Chondrocyte (in vitro differentiated cells): ENCODE data around the gene PAK1. TPM values are rescaled to one million over a fixed set of nuclear protein-coding genes. Genes with fewer than 3 reads are reported as not detected.
A peak's percentile ranks its signal among the peaks of the same experiment; 100 is the strongest.

ENCODE experiments used
- DNase-seq: peaks from one replicate; pipeline ENCODE4 v3.0.0; 2021; ENCODE audit warnings: mixed read lengths, low spot score
- H3K27ac Mint-ChIP-seq: one replicate; pipeline ENCODE4 v1.8.0; 2021; ENCODE audit warnings: mild to moderate bottlenecking, moderate library complexity, mixed read lengths; ENCODE audit not compliant: unreplicated experiment
- H3K27me3 Mint-ChIP-seq: 2 replicates; pipeline ENCODE4 v1.8.0; 2021; ENCODE audit warnings: low read depth, mixed read lengths
- H3K36me3 Mint-ChIP-seq: 2 replicates; pipeline ENCODE4 v1.8.0; 2021; ENCODE audit warnings: low read depth, mixed read lengths
- H3K4me1 Mint-ChIP-seq: 2 replicates; pipeline ENCODE4 v1.8.0; 2021; ENCODE audit warnings: low read depth, mild to moderate bottlenecking, mixed read lengths
- H3K4me3 Mint-ChIP-seq: one replicate; pipeline ENCODE4 v1.8.0; 2021; ENCODE audit warnings: mild to moderate bottlenecking, moderate library complexity, mixed read lengths; ENCODE audit not compliant: unreplicated experiment
- H3K9me3 Mint-ChIP-seq: 2 replicates; pipeline ENCODE4 v1.8.0; 2021; ENCODE audit warnings: low read depth, mixed read lengths
- total RNA-seq: library from RNA; stranded (reverse); gene quantifications from 3 replicates; pipeline ENCODE4 v1.2.1, GENCODE V29; 2021
- TF ChIP-seq, protein P1 (sequence below): fragments of 200-600 bp; sonication (generic); IDR thresholded peaks from 2 replicates; pipeline ENCODE4 v1.5.0; 2021; ENCODE audit warnings: antibody characterized with exemption, mild to moderate bottlenecking, moderate library complexity

The PAK1 gene
- total RNA-seq, 1 donor from 2014 or later, result 28.2 TPM

DNA sequence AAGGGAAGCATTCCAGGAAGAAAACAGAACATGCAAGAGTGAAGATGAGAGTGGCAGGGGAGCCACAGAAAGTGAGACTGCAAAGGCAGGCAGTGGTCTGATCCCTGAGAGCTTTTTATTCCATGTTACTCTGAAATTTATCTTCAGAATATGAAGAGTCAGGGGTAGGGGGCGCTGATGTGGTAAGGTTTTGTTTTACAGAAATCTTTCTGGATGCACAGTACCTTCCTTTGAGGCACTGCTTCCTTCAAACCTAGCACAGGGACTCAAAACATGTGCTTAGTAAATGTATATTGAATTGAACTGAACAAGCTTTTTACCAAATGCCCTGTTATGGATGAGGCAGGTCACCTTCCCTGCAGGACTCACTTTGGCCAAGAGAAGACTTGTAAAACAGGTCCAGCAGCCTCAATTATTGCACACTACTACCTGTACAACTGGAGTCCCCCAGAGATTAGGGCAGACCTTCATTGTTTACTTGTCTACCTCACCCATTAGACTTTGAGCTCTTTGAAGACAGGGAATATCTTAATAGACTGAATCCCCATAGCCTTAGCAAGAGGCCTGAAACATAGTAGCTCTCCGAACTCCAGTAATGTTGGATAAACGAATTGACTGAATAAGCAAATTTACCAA lies 2.2 kb downstream of the PAK1 start:
- H3K27me3 Mint-ChIP-seq, result peaks cover 3% of the 10 kb centered on the region
- DNase-seq, result no peak
- peaks cover 9% of the 10 kb centered on the region for H3K4me1 Mint-ChIP-seq
- no peak overlapping the region for H3K27ac Mint-ChIP-seq
- H3K4me3 Mint-ChIP-seq, result no peak overlapping the region
- no peaks in the 10 kb centered on the region for H3K9me3 Mint-ChIP-seq
- no peaks in the 10 kb centered on the region for H3K36me3 Mint-ChIP-seq
- TF ChIP-seq, protein P1, sequence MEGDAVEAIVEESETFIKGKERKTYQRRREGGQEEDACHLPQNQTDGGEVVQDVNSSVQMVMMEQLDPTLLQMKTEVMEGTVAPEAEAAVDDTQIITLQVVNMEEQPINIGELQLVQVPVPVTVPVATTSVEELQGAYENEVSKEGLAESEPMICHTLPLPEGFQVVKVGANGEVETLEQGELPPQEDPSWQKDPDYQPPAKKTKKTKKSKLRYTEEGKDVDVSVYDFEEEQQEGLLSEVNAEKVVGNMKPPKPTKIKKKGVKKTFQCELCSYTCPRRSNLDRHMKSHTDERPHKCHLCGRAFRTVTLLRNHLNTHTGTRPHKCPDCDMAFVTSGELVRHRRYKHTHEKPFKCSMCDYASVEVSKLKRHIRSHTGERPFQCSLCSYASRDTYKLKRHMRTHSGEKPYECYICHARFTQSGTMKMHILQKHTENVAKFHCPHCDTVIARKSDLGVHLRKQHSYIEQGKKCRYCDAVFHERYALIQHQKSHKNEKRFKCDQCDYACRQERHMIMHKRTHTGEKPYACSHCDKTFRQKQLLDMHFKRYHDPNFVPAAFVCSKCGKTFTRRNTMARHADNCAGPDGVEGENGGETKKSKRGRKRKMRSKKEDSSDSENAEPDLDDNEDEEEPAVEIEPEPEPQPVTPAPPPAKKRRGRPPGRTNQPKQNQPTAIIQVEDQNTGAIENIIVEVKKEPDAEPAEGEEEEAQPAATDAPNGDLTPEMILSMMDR, result peak; percentile 63

DNA sequence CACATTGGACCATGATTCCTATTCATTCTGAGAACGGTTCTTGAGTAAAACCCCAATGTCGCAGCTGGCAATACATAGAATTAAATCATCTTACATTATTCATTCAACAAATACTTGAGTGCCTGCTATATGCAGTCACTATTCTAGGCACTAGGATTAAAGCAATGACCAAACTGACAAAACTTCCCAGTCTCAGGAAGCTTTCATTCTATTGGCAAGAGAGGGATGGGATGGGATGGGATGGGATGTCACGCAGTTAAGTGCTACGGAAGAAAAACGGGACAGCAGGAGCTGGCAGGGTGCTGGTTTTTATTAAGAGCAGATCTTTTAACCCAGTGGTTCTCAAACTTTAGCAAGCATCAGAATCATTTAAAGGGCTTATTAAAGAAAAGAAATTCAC lies 2.9 kb downstream of the PAK1 start:
- TF ChIP-seq, protein P1, result no peak
- no peak for DNase-seq
- Mint-ChIP-seq H3K9me3 (no peaks in the 10 kb centered on the region), H3K4me1 (peaks cover 9% of the 10 kb centered on the region), H3K4me3 (no peak overlapping the region), H3K27ac (no peak overlapping the region), H3K36me3 (no peaks in the 10 kb centered on the region), H3K27me3 (peaks cover 3% of the 10 kb centered on the region)

DNA sequence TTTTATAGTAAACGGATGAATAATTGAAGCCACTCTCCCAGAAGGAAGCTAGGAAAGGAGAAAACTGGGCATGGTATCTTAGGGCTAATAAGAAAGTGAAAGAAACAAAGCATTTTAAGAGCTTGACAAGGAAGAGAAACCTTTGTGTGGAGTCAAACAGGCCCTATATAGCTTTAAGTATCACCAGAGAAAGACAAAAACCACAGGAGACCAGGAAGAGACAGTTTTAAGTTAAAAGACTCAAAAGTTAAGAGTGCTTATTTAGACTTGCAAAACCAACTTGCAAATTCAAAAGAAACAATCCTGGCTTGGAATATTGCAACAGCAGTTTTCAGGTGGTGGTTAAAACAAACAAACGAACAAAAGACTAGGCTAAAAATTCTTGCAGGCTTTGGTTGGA lies 3.4 kb downstream of the PAK1 start:
- Mint-ChIP-seq H3K4me1 (peaks cover 9% of the 10 kb centered on the region), H3K9me3 (no peaks in the 10 kb centered on the region), H3K36me3 (no peaks in the 10 kb centered on the region), H3K27me3 (peaks cover 3% of the 10 kb centered on the region), H3K4me3 (no peak overlapping the region), H3K27ac (no peak overlapping the region)
- TF ChIP-seq, protein P1, result no peak
- no peak for DNase-seq

DNA sequence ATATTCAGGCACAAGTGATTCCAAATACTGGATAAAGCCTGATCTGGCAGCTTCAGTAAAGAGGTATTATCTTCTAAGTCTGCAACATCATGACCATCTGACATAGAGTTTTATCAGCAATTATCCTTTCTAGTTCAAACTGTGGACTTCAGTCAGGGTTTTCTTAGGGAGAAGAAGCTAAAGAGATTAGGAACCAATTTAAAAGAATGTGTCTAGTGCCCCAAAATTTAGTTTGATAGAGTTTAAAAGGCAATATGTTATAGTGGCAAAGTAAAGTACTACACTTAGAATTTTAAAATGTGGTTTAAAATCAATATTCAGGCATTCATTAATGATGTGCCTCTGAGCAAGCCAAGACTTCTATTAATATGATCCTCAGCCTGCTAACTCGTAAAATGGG lies 5.4 kb downstream of the PAK1 start:
- Mint-ChIP-seq H3K36me3 (no peaks in the 10 kb centered on the region), H3K4me3 (no peak overlapping the region), H3K27me3 (peaks cover 4% of the 10 kb centered on the region), H3K27ac (no peak overlapping the region), H3K9me3 (no peaks in the 10 kb centered on the region), H3K4me1 (peaks cover 4% of the 10 kb centered on the region)
- TF ChIP-seq, protein P1, result no peak
- DNase-seq, result no peak

DNA sequence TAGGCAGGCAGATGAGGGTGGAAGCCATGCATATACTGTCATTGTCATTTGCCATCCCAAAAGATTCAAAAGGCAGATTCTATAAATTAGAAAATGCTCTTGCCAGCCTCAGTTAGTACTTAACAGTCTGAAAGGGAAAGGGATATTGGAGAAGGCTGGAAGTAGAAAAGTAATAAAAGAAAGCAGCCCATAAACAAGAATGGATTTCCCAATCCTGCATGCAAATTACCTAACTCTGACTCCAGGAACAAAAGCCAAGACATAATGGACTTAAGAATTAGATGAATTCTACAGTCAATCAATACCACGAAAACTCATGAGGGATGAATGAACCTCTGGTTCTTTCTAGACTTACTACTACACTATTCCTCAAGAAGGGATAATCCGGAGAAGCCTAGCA lies 5.9 kb downstream of the PAK1 start:
- no peak for DNase-seq
- peaks cover 4% of the 10 kb centered on the region for H3K27me3 Mint-ChIP-seq
- TF ChIP-seq, protein P1, result no peak
- no peak overlapping the region for H3K27ac Mint-ChIP-seq
- H3K4me3 Mint-ChIP-seq, result no peak overlapping the region
- peaks cover 4% of the 10 kb centered on the region for H3K4me1 Mint-ChIP-seq
- no peaks in the 10 kb centered on the region for H3K36me3 Mint-ChIP-seq
- H3K9me3 Mint-ChIP-seq, result no peaks in the 10 kb centered on the region
